ENCODE results near the gene EEF1AKMT3.

Gene EEF1AKMT3

DNA sequence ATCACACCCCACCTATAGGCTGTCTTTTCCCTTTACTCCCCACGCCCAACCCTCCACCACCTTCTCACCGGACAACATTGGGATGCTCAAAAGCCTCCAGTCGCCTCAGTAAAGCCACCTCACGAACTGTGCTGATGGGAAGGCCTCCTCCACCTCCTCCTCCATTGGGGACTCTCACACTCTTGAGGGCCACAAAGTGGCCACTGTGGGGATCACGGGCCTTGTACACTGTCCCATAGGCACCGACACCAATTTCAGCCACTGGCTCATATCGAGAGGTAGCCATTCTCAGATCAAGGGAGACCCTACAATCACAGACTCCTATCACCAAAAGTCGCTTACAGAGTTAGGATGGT, 21.0 kb upstream of the EEF1AKMT3 start:
- DNase-seq (ENCODE audit: low read depth in 2 of 2): no peak

DNA sequence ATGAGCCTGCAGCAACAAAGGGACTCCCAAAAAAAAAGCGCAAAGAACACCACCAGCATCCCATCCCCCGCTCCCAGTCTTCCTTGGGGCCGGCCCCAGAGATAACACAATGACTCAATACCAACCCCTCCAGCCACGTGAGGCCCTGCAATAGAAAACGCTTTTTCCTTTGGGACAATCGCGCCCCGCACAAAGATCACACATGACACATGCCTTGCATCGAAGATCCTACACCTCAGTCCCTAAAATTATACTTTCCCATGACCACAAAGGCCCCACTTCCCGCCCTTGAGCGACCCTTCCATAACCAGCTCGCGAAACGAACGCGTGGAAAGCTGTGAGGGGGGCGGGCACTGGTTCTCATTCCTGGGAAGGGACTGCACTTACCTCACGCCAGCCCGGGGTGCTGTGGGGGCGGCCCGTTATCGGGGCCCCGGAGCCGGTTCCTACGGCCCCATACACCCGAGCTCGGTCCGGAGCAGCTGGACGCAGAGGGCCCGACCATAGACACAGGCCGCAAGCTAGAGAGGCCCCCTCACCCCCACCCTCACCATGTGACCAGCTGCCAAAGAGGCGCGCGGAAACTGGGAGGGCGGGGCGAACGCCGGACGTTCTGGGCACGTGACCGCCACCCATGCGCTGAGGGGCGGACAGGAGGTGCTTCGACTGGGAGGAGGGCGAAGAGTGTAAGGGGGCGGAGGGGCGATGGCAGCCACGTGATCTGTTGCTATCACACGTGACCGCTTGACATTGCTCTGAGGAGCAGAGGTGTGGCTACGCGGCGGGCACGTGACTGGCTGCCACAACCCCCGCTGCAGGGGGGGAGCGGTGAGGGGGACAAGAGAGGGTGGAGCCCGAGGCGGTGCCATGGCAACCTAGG, 20.4 kb upstream of the EEF1AKMT3 start, which contains the start of gene CDK4:
TSS of gene CDK4 (minus strand) at position 523 of the 880 bp plus-strand sequence. CDS start 593 bp downstream, outside the sequence.
- DNase-seq (ENCODE audit: low read depth in 2 of 2): peak; percentile 97 to 98

DNA sequence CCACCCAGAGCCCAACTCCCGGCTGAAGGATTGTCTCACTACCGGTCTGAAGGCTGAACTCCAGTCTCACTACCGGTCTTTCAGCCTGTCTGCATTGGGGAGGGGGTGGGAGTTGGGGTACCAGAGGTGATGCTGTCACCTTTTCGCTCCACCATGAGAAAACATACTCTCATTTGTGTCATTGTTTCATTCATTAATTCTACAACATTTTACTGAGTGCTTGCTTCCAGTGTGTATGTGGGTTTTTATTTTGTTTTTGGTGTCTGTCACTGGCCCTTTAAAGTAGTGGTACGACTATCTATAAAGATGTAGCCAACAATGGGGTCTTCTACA, 19.8 kb upstream of the EEF1AKMT3 start:
- no peak for DNase-seq (ENCODE audit: low read depth in 2 of 2)

DNA sequence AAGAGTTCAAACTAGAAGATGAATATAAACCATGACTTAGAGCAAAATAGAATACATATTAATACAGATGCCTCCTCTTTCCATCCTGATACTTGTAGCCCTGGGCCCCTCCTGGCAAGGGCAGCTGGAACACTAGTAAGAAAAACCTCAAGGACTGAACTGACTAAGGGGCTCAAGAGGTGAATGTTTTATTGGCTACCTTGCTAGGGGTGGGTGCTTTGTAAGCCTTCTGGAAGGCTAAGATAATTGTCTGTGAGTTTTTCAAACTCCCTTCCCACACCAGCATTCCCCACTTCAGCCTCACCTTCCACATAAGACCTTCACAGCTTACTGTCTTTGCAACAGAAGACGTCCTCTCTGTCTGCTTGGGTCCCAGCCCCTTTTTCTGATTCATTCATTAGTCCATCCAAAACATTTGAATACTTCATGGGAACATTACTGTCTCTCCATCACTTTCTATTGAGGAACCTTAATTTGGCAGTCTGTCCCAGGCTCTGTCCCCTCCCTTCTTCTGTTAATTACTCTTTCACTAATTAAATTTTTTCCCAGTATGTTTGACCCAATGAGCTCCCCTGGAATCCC, 18.6 kb upstream of the EEF1AKMT3 start:
- no peak for DNase-seq (ENCODE audit: low read depth in 2 of 2)

DNA sequence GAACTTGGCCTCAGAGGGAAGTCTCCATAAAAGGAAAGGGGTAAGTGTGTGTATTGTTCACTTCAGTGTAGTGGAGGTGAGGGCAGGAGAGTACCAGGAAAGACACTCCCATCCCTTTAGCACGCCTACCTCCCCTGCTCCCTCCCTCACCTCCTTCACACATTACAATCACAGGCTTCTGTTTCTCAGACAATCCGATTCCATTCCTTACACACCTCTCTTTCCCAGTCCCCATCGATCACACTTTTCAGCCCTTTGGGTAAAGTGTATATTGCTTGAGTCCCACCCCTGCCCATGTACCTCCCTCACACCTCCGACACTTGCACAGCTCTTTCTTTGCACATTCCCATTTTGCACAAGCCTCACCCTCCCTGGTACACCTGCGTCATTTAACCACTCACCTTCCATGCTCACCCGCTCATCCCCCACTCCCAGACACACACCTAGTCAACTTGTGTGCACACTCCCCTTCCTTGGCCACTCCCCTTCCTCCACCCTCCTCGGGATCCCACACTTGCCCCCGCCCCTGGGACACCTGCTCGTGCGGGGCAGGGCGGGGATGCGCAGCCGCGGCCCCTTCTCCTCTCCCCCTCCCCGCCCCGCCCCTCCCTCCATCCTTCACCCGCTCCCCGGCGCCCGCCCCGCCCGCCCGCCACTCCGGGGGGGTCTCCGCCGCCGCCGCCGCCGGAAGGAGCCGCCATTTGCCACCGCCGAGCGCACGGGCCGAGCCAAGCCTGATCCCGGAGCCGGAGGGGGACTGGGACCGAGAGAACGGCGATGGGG, 17.8 kb upstream of the EEF1AKMT3 start, which contains the start of gene MARCHF9:
TSS of gene MARCHF9 (plus strand) at position 693 of the 783 bp plus-strand sequence. CDS start 426 bp downstream, outside the sequence.
- DNase-seq (ENCODE audit: low read depth in 2 of 2): peak; percentile 74 to 84

DNA sequence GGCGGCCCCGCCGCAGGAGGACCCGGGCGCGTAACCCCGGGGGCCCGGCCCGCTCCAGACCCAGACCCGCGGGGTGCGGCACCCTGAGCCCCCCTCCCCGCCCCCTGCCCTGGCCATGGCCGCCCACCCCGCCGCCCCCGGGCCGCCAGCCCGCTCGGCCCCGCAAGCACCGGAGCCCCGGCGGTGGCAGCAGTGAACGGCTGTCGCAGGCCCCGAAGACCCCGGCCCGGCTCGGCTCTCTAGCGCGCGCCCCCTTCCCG, 17.3 kb upstream of the EEF1AKMT3 start:
- DNase-seq (ENCODE audit: low read depth in 2 of 2): no peak

DNA sequence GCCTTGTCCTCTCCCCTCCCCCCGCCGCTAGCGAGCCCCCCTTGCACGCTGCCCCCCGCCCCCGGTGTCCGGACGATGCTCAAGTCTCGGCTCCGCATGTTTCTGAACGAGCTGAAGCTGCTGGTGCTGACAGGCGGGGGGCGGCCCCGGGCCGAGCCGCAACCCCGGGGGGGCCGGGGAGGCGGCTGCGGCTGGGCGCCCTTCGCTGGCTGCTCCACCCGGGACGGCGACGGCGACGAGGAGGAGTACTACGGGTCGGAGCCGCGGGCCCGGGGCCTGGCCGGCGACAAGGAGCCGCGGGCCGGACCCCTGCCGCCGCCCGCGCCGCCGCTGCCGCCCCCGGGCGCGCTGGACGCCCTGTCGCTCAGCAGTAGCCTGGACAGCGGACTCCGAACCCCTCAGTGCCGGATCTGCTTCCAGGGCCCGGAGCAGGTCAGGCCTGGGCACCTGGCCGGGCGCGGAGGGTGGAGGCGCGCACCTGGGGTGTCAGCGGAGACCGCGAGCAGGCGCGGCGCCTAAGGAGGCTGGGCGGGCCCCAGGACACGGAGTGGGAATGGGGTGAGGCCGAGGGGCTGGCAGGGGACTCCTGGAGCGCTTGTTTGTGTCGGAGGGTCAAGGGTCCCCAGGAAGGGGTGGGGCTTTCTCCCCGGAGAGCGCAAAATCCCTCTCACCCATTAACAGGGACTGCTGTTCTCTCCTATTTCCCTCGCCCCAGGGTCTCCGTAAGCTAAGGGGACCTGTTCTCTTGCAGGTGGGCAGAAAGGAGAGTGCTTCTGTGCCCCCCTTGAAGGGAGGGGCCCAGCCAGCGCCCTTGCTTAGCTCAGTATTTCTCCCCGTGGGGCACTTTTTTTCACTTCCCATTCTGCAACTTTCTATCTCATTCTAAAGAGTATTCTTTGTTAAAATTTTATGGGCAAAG, 16.7 kb upstream of the EEF1AKMT3 start:
- no peak for DNase-seq (ENCODE audit: low read depth in 2 of 2)

DNA sequence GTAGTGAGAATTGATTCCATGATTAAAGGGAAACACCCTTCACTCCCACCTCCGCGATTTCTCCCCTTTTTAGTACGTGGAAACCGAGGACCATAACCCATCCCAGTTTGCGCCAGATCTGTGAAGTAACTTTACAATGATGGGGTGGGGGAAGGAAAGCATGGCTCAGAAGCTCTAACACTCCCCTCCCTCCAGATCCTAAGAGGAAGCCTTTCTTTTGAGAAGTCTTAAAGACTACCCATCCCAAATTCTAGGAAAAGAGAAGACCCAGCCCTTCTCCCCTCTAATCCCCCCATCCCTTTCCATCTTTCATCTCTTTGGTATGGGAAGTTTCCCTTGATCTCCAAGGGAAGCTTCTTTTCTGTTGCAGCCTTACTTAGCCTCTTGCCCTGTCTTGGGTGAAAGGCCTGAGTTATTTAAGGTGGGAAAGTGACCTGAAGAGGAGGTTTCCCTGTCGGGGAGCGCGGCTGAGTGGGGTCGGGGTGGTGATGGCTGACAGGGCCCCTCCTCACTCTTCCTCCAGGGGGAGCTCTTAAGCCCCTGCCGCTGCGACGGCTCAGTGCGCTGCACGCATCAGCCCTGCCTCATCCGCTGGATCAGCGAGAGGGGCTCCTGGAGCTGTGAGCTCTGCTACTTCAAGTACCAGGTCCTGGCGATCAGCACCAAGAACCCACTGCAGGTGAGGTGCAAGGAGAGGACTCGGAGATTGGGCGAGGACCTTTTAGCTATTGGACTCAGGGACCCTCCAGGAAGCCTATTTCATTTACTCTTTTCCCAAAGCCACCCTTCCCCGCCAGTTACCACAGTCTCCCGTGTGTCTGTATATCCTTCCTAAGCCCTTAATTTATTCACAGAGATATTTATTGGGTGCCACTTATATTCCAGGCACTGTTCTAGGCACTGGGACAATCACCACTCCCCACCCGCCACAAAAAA, 15.7 kb upstream of the EEF1AKMT3 start:
- DNase-seq (ENCODE audit: low read depth in 2 of 2): peak; percentile 57 to 69

DNA sequence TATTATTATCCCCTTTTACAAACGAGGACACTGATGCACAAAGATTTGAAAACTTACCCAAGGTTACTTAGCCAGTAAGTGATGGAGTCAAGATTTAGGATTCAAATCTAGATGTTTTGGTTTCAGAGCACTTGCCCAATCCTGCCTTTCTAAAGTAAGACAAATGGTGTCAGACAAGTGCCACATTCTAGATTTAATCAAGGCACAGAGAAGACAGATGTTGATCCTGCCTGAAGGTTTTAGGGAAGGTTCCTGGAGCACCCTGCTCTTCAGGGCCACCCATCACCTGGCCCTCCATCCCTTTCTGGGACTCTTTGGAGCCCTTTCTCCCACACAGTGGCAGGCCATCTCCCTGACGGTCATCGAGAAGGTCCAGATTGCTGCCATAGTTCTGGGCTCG, 14.6 kb upstream of the EEF1AKMT3 start:
- no peak for DNase-seq (ENCODE audit: low read depth in 2 of 2)

DNA sequence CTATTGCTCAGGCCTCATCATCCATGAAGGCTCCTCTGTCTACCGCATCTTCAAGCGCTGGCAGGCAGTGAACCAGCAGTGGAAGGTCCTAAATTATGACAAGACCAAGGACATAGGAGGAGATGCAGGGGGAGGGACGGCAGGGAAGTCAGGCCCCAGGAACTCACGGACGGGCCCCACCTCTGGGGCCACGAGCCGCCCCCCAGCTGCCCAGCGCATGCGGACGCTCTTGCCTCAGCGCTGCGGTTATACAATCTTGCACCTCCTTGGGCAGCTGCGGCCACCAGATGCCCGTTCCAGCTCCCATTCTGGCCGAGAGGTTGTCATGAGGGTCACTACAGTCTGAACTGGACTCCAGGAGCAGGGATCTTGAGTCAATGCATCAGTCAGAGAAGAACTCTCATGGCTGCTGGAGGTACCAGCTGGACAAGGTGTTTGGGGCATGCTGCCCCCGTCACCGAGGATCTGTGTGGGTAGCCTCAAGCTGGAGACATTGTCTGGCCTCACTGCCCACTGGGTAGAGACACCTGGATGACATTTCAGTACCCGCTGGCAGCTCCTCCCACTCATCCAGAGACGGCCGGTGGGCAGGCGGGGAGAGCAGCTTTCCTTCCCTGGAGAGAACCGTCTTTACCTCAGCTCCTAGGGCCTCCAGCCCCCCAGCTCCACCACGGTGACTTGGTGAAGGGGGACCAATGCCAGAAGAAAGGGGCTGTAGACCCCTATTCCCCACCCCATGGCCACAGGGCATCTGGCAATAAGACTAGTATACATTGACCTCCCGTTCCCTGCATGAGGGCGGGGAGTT, 13.7 kb upstream of the EEF1AKMT3 start:
- DNase-seq (ENCODE audit: low read depth in 2 of 2): no peak

DNA sequence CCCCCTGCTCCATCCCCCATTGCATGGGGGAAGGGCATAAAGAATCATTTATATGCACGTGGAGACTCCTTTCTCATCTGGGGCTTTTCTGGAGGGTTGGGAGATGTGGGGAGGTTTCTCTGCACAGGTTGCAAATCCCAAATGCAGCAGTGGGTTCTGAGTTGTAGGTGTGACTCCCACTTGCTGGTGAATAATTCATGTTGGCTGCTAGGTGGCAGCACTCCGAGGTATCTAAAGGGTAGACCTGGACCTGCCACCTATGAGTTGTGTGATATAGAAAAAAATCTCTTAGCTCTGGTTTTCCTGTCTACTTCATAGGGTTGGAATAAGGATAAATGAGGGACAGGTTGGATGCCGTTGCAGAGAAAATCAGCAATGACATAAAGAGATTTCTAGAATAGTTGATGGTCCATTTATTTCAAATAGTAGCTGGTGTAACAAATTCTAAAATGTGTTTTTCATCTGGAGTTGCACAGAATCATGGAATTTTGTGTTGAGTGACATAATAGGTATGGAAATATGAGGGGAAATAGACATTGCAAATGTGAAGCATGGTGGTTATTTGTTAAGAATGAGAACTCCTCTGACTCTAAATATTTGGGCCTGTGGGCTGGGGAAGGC, 12.9 kb upstream of the EEF1AKMT3 start:
- DNase-seq (ENCODE audit: low read depth in 2 of 2): no peak

DNA sequence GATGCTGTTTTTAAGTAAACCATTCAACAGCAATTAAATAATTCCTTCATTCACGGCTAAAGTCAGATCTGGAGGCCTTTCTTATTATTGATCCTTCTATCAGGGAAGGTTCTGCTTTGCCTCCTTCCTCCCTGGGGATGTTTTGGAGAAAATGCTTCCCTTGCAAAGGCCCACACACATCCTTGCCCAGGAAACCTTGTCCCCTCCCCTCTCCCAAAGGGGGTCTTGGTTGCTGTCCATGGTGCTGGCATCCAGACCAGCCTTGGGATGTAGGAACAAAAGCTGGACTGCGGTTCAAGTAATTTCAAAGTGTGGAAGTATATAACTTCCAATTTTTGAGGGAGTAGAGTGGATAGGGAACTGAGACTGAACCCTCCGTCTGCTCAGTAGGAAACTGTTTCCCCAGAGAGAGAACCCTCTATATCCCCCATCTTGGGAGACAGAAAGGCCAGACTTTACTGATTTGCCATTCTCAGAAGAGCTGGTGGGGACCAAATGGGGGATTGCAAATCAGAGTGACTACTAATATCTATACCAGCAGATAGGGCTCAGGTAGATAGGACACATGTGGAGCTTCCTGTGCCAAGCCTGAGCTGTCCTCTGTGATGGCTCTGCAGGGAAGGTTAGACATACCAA, 11.9 kb upstream of the EEF1AKMT3 start:
- DNase-seq (ENCODE audit: low read depth in 2 of 2): no peak

DNA sequence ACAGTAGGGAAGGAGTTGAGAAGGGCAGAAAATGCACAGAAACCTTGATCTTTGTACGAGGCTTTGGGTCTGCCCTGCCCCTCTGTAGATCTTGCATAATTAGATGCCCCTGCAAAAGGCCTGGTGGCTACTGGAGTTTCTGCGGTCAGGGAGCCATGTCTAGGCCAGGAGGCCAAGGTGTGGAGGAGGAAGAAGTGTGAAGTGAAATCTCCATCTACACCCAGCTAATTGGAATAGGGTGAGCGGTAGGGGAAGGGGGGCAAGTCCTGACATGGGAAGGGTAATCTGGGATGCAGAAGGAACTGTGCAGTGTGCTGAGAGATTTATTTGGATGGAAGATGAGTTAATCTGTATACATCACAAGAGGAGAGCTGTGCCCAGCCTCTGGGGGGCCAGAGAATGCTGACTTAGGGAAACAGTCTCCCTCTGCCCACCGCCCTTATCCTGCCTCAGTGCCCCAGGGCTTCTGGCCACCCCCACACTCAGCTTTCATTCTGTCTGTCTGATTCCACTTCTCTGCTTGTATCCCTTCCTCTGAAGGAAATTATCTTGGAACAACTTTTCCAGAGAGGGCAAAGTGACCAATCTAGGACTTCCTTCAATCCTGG, 10.9 kb upstream of the EEF1AKMT3 start:
- no peak for DNase-seq (ENCODE audit: low read depth in 2 of 2)

DNA sequence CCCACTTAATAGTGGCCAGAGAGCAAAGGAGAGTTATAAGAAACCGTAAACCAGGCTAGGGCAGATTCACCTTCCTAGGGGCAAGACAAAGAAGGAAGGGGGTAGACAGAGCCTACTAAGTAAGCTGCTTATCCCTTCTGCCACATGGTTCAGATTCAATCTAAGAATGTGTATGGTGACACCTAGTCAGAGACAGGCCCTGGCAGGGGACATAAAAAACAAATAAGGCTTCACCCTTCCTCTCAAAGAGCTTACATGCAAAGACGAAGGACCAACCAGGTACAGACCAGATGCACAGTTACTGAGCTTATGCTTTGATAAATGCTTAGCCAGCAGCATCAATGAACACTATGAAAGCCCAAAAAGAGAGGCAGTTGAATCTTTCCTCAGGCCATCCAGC, 10.0 kb upstream of the EEF1AKMT3 start:
- no peak for DNase-seq (ENCODE audit: low read depth in 2 of 2)

DNA sequence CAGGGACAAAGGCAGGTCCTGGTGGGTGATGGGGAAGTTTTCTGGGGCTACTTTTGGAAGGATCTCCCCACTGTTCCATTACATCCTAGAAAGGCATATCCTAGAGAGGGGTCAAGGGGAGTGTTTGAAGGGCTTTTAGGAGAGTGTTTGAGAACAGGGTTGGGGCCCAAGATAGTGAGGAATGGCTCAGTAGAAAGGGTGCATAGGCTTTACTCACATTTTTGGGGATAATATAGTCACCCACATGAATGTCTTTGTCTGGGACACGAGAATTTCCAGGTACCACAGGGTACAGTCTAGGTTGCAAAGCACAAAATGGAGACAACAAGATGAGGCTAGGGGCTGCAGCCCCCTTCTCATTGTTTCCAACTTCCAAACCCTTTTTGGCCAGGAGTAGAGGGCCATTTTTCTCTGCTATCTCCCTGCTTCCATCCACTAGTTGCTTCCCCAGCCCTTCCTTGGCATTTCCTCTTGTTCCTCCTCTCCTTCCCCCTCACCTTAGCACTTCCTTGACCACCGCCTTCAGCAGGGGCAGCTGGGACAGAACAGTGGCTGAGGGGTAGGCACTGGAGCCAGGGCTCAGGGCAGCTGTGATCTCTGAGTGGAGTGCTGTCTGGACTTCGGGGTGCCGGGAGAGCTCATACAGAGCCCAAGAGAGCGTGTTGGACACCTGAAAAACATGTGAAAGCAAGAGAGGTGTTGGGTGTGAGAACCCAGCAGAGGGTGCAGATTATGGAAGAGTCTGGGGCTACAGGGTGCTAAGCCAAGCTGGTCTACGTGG, 8.3 kb upstream of the EEF1AKMT3 start:
- DNase-seq (ENCODE audit: low read depth in 2 of 2): no peak

DNA sequence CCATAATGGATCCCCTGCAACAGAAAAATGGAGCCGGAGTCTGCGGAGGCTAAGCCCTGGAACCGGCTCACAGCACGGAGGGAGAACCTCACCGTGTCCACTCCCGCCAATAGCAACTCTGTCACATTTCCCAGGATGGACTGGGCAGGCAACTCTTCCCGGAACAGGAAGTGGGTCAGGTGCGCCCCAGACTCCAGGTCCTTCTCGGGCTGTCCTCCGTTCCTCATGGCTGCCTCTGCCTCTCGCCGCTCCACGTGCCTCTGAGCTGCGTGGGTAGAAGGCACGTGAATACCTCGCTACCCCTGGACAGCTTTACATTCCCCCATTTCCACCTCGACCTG, 7.8 kb upstream of the EEF1AKMT3 start:
- no peak for DNase-seq (ENCODE audit: low read depth in 2 of 2)

DNA sequence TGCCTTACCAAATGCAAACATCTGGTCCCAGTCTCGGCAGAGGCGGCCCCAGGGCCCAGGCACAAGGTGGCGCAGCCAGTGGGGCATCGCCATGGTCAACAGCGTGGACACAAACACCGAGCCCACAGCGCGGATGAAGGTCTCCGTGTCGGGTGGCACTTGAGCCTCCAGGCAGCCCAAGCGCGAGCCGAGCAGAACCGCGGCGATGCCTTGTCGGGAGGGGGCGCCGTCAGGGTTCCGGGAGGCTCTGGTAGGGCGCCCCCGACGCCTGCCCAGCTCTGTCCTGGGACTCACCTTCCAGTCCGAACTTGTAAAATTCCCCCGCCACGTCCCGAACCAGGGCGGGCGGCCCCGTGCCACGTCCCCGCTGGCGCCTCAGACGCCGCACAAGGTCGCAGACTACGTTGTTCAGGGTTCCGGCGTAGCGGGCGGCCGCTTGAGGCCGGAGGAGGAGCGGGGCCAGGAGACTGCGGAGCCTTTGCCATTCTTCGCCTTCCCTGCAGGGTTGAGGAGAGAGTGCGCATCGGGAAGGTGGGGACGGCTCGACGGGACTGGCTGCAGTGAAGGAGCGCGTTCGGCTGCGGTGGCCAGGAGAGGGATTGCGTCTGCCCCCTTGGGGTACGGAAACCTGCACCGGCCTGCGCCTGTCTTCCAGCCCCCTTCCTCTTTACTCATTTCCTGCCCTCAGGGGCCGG, 7.3 kb upstream of the EEF1AKMT3 start:
- peak; percentile 42 to 51 for DNase-seq (ENCODE audit: low read depth in 2 of 2)

Measured in stimulated activated CD8-positive, alpha-beta memory T cell treated with anti-CD3 and anti-CD28 coated beads, Interleukin-2, amount 100 ng/mL, for 48 hours (primary cell).